AML-193 (cell line): Measurements from ENCODE around the gene PACSIN3.

Experiments
- DNase-seq, 2 experiments: peaks; one replicate each; lab custom pipeline; 2025; lab: John Stamatoyannopoulos, UW

Gene PACSIN3

GRCh38 chr11:47152953-47153950 is 33.0 kb downstream of the PACSIN3 start:
- DNase-seq = peak; percentile 63

- no peak for DNase-seq
Observed at GRCh38 chr11:47152126-47152952, 33.9 kb downstream of the PACSIN3 start.

DNA sequence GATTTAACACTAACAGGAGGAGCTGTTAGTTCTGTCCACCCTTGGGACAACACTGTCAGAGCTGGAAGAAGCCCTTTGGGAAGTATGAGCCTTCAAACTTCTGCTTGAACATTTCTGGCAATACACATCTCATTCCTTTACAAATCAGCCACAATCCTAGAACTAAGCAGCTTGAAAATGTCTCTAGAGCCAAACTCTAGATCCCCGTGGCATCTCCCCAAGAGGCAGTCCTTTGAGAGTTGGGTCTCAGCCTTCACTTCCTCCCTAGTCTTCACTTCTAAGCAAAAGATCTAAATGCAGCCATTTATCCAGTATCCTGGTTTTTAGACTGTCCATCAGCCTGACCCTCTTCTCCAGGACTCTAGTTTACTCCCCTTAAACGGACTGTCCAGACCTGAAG is 36.5 kb downstream of the PACSIN3 start:
- no peak for DNase-seq

DNA sequence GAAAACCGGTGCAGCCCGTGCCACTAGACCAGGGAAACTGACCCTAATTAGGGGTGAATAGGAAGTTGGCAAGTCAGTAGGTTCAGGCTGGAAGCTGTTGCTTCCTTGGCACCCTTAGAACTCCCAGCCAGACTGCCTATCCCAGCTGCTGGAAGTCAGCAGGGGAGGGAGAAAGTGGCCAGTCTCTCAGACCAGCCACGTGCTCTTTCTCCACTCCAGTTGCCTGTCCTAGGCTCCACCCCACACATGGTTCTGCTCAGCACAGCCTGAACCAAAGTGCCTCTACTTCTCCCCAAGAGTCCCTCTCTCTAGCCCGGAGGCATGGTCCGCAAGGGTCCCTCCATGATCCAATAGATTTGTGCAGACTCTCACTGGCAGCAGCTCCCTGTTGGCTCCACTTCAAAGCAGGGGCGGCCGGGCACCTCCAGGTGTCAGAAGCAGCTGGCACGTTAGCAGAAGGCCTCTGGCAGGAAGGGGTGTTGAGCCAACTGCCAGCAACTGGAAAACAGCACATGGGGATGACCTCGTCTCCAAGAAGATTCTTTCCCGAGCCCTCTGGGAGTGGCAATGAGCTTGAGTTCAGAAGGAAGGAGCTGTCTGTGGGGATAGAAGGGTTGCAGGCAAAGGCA is 37.2 kb downstream of the PACSIN3 start:
- no peak for DNase-seq

DNA sequence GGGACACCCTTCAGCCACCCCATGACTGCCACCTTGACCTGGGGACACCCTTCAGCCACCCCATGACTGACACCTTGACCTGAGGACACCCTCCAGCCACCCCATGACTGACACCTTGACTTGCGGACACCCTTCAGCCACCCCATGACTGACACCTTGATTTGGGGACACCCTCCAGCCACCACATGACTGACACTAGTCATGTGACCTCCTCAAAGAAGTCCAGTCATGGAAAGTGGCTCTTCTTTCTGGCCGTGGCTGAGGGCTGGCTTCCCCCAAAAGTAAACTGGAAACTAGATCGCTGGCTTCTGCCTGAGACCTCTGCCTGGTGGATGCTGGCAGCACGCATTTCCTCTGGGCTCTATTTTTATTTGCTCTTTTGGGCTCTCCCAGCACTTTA is 38.0 kb downstream of the PACSIN3 start:
- DNase-seq = no peak

DNA sequence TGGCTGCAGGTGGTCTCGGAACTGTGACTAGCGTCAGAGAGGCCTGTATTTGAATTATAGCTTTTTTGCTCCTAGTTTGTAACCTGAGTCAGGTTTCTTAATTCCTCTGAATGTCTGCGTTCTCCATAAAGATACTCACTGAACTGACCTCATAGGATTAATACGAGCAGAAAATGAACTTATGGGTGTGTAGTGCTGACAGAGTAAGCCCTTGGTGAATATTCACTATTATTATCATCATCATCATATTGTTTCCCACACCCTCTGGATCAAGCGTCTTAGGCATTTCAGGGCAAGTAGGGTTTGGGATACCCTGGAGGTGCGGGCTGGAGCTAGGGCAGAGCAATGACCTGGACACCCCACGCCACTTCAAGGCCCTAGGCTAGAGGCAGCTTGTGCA is 38.6 kb downstream of the PACSIN3 start:
- DNase-seq = no peak

DNA sequence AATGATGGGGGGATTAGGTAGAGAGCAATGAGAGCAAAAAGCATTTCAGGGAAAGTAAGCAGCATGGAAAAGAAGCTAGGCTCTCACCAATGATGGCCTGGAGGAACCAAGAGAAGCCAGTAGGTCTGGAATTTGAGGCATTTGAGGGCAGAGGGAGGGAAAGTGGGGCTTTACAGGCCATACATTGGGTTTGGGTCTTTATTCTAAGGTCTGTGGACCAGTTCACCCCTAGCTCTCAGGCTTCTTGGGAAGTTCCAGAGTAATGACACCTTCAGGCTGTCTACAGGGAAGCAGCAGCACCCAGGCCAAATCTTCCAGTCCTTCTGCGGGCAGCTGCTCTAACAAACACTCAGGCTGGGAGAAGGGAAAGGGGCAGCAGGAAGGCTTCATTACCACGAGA is 39.0 kb downstream of the PACSIN3 start:
- no peak for DNase-seq

DNA sequence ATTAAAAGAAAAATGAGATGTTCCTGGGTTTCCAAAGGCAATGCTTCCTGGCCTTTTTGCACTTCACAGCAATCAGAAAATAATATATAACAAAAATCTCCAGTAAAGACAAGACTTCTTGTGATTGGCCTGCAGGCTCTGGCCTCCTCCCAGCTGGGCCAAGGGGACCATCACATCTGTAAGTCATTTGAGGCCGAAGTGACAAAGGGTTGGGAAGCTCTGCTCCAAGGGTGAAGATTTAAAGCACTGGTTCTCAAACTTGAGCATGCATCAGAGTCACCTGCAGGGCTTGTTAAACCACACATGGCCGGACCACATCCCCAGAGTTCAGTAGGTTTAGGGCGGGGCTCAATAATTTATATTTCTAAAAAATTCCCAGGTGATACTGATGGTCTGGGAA is 41.7 kb downstream of the PACSIN3 start:
- DNase-seq = no peak

GRCh38 chr11:47143322-47143721 is 42.9 kb downstream of the PACSIN3 start:
- no peak for DNase-seq

- DNase-seq = no peak
Observed at GRCh38 chr11:47139878-47140277, 46.4 kb downstream of the PACSIN3 start.

GRCh38 chr11:47137476-47137875 is 48.8 kb downstream of the PACSIN3 start:
- DNase-seq = no peak

GRCh38 chr11:47136921-47137320 is 49.3 kb downstream of the PACSIN3 start:
- DNase-seq = no peak

DNA sequence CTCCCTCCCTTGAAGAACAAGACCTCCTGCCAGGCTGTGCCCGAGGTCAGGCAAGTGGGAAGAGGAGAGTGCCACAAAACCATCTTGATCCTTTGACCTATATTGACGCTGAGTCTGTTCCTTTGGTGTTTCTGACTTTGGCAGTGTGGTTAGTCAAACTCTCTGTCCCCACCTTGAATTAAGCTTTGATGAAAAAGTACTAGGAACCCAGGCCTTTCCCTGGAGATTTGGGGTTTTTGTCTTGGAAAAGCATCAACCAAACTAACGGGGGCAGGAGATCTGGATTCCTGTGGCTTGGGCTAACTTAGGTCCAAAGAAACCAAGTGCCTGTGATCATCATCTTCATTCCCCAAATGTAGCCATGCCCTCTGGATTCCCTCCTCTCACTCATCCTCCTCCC is 49.9 kb downstream of the PACSIN3 start:
- DNase-seq = no peak

DNA sequence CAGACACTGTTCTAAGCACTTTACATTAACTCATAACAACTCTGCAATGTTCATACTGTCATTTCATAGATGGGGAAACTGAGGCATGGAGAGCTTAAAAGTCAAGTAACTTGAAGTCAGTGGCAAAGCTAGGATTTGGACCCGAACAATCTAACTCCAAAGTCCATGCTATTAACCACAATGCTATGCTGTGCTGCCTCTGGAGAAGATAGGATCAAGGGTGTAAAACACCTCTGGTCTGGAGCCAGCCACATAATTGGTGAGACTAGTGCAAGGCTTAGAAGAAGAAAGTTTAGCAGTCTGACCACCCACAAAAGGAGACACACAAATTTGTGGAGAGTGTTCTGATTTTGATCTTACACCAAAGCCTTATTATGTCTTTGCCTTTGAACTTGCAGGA is 53.3 kb downstream of the PACSIN3 start:
- DNase-seq = no peak

DNA sequence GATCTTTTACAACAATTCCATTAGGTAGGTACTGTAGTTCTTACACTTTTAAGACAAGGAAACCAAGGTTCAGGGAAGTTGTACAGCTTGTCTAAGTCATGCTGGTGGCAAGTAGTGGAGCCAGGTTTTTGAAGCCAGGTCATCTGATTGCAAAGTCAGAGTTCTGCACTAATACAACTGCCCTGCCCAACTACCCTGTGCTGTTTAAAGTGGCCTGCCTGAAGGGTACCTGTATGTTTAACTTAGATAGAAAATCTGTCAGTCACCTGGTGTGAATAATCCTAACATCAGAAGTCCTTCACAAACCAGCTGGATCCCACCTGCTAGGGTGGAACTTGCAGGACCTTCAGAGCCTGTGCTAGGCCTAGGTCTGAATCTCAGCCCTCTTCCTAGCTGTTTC is 53.7 kb downstream of the PACSIN3 start:
- no peak for DNase-seq

DNA sequence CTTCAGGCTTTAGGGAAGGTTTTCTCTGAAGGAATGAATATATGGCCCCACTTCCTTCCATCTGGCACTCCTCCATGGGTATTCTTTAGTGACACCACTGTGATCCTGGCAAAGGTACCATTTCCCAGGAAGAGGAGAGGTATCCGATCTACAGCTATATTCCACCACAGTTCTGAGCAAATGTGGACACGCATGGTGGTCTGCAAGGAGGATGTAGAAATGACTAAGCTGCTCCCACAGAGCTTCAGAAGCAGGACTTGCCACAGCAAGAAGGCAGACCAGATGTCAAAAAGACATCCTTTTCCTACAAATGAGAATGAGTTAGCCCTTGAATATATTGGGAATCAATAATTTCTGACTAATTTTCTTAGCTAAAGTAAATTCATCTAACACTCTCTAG is 55.1 kb downstream of the PACSIN3 start:
- no peak for DNase-seq

DNA sequence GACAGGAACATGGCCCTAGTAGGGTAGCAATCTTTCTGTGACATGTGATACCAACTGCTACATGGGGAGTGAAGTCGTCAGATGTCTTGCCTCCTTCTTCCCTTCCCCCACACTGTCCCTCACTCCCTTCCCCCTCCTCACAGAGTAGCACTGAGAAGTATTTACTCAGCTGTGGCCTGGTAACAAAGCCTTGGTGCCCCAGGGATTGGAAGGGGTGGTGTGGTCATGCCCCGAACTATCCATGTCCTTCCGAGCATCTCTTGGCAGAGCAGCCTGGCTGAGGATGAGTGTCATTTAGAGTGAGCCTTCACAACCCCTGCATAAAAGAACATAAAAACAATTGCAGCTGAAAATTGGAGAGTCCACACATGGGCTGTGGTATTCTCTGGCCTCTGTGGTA is 55.7 kb downstream of the PACSIN3 start:
- DNase-seq = no peak
